A673 (cell line): Measurements from ENCODE around the gene VAV2. TPM values are rescaled to one million over a fixed set of nuclear protein-coding genes. Genes with fewer than 3 reads are reported as not detected.

Experiments
- BruUV-seq: library from RNA; stranded (reverse); fragments of 400-500 nt; replicated peaks from 2 replicates; lab custom pipeline; 2021; lab: Mats Ljungman, UMichigan
- CTCF ChIA-PET: fragments of 300-600 bp; sonication (Branson Sonifier 250); formaldehyde crosslinking; loops from one replicate; lab custom pipeline; 2022; ENCODE audit warnings: antibody characterized with exemption; lab: Charles Lee
- POLR2A ChIA-PET: fragments of 300-600 bp; sonication (Branson Sonifier 250); formaldehyde crosslinking; loops from one replicate; lab custom pipeline; 2022; ENCODE audit warnings: antibody characterized with exemption; ENCODE audit not compliant: low non-redundant PET; lab: Charles Lee
- DNase-seq: peaks from one replicate; pipeline ENCODE4 v3.0.0-alpha.2; 2015; ENCODE audit warnings: low spot score
- H3K27ac ChIP-seq: fragments of 200-600 bp; sonication (generic); 2 replicates; pipeline ENCODE4 v1.5.1; 2016; ENCODE audit warnings: mixed run types, low read depth, mild to moderate bottlenecking, mixed read lengths, antibody characterized with exemption, low read length; ENCODE audit not compliant: poor library complexity, severe bottlenecking
- H3K27me3 ChIP-seq: fragments of 200-600 bp; sonication (generic); replicated peaks from 2 replicates; pipeline ENCODE4 v1.6.1; 2017; ENCODE audit warnings: mixed run types, low read depth, mild to moderate bottlenecking, mixed read lengths, antibody characterized with exemption, low read length; ENCODE audit not compliant: insufficient read depth, poor library complexity
- H3K36me3 ChIP-seq: fragments of 200-600 bp; sonication (generic); 2 replicates; pipeline ENCODE4 v1.6.1; 2016; ENCODE audit warnings: mixed run types, mild to moderate bottlenecking, mixed read lengths, antibody characterized with exemption, low read length; ENCODE audit not compliant: insufficient read depth, poor library complexity, severe bottlenecking
- H3K4me1 ChIP-seq: fragments of 200-600 bp; sonication (generic); 2 replicates; pipeline ENCODE4 v1.6.1; 2017; ENCODE audit warnings: mixed run types, mild to moderate bottlenecking, mixed read lengths, antibody characterized with exemption, low read length; ENCODE audit not compliant: insufficient read depth, poor library complexity, severe bottlenecking
- H3K4me3 ChIP-seq: fragments of 200-600 bp; sonication (generic); 2 replicates; pipeline ENCODE4 v1.5.1; 2016; ENCODE audit warnings: low read depth, mixed run types, mild to moderate bottlenecking, mixed read lengths, low read length; ENCODE audit not compliant: poor library complexity, severe bottlenecking
- H3K9me3 ChIP-seq: fragments of 200-600 bp; sonication (generic); 2 replicates; pipeline ENCODE4 v1.6.1; 2016; ENCODE audit warnings: mixed run types, low read depth, mild to moderate bottlenecking, mixed read lengths, antibody characterized with exemption, low read length; ENCODE audit not compliant: poor library complexity, severe bottlenecking
- EZH2 ChIP-seq: fragments of 200-600 bp; sonication (generic); IDR thresholded peaks from 2 replicates; pipeline ENCODE4 v1.6.1; 2017; ENCODE audit warnings: borderline replicate concordance, low read depth, mild to moderate bottlenecking, mixed read lengths, antibody characterized with exemption, low read length; ENCODE audit not compliant: poor library complexity, severe bottlenecking
- intact Hi-C: fragments of 100-400 bp; cut with micrococcal nuclease; formaldehyde crosslinking; loops from one replicate; pipeline ENCODE4 v1.10.0; 2022; ENCODE audit not compliant: unreplicated experiment
- total RNA-seq: library from RNA; stranded (reverse); gene quantifications from 2 replicates; pipeline ENCODE4 v1.2.3, GENCODE V29; 2021
- TF ChIP-seq, protein P1 (sequence below): fragments of 300-800, 200-600 bp; sonication (generic); conservative IDR thresholded peaks from 2 replicates; pipeline ENCODE4 v1.5.1; 2017; ENCODE audit warnings: low read depth, mild to moderate bottlenecking, antibody characterized with exemption, low read length, moderate library complexity, mixed read lengths

VAV2 gene
- total RNA-seq, 1 experiment from 2014 or later = 16.4 TPM

DNA sequence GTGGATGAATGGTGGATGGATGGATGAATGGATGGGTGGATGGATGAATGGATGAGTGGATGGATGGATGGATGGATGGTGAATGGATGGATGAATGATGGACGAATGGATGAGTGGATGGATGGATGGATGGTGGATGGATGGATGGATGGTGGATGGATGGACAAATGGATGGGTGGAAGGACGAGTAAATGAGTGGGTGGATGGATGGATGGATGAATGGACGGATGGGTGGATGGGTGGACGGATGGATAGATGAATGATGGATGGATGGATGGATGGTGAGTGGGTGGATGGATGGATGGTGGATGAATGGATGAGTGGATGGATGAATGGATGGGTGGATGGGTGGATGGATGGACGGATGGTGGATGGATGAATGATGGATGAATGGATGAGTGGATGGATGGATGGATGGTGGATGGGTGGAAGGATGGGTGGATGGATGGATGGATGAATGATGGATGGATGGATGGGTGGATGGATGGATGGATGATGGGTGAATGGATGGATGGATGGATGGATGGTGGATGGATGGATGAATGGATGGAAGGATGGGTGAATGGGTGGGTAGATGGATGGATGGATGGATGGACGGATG lies 58.6 kb downstream of the VAV2 start:
- Histone ChIP-seq H3K27me3 (no peaks in the 10 kb centered on the region), H3K4me1 (no peaks in the 10 kb centered on the region), H3K27ac (no peak overlapping the region), H3K4me3 (no peak overlapping the region), H3K9me3 (no peaks in the 10 kb centered on the region), H3K36me3 (no peaks in the 10 kb centered on the region)
- ChIA-PET CTCF (no interaction called here), POLR2A (no interaction called here)
- intact Hi-C loops = no loop called here
- no peak for DNase-seq
- no peak for TF ChIP-seq EZH2
- TF ChIP-seq, protein P1, sequence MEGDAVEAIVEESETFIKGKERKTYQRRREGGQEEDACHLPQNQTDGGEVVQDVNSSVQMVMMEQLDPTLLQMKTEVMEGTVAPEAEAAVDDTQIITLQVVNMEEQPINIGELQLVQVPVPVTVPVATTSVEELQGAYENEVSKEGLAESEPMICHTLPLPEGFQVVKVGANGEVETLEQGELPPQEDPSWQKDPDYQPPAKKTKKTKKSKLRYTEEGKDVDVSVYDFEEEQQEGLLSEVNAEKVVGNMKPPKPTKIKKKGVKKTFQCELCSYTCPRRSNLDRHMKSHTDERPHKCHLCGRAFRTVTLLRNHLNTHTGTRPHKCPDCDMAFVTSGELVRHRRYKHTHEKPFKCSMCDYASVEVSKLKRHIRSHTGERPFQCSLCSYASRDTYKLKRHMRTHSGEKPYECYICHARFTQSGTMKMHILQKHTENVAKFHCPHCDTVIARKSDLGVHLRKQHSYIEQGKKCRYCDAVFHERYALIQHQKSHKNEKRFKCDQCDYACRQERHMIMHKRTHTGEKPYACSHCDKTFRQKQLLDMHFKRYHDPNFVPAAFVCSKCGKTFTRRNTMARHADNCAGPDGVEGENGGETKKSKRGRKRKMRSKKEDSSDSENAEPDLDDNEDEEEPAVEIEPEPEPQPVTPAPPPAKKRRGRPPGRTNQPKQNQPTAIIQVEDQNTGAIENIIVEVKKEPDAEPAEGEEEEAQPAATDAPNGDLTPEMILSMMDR = no peak
- no TSS peak for BruUV-seq

DNA sequence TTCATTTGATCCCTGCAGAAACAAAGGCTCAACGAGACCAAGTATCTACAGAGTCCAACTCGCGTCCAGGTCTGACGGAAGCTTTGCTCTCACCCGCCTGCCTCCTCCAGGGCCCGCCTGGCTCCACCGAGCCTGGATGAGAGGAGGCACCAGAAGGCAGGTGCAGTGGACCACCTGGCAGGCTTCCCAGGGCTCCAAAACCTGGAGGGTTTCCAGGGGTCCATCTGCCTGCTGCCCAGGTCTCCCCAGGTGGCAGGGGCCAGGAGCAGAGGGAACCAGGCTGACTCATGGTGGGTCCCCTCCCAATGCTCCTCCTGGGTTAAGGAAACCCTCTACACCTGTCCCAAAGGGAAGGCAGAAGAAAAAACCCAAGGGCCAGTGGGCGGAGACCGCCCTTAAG lies 59.5 kb downstream of the VAV2 start:
- no peak overlapping the region for H3K4me3 ChIP-seq
- no peak overlapping the region for H3K27ac ChIP-seq
- intact Hi-C loops = no loop called here
- CTCF ChIA-PET = no interaction called here
- TF ChIP-seq EZH2 = no peak
- TF ChIP-seq, protein P1 = no peak
- DNase-seq = no peak
- H3K4me1 ChIP-seq = no peaks in the 10 kb centered on the region
- BruUV-seq = no TSS peak
- POLR2A ChIA-PET = no interaction called here
- no peaks in the 10 kb centered on the region for H3K9me3 ChIP-seq
- H3K27me3 ChIP-seq = no peaks in the 10 kb centered on the region
- no peaks in the 10 kb centered on the region for H3K36me3 ChIP-seq

DNA sequence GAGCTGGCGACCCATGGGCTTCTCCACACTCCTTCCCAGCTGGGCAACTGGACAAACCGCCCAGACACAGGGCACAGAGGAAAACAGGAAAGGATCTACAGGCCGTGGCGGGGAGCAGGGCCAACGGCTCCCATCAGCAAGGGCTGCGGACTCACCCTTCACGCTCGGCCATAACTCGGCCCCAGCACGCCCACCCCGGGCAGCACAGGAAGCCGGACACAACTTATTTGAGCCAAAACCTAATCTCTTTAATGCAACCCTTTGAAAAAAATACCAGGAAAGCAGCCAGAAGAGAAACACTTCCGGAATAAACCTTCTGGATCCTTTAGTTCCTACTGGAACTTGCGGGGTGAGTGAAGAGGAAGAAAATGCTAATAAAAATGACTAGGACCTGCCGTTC lies 59.9 kb downstream of the VAV2 start:
- CTCF ChIA-PET = no interaction called here
- DNase-seq = no peak
- H3K27me3 ChIP-seq = no peaks in the 10 kb centered on the region
- H3K27ac ChIP-seq = no peak overlapping the region
- H3K4me3 ChIP-seq = no peak overlapping the region
- no peaks in the 10 kb centered on the region for H3K9me3 ChIP-seq
- H3K4me1 ChIP-seq = no peaks in the 10 kb centered on the region
- POLR2A ChIA-PET = no interaction called here
- H3K36me3 ChIP-seq = no peaks in the 10 kb centered on the region
- BruUV-seq = no TSS peak
- TF ChIP-seq, protein P1 = no peak
- TF ChIP-seq EZH2 = no peak
- intact Hi-C loops = no loop called here
